ENCODE results near the gene LRMDA.

The LRMDA gene

DNA sequence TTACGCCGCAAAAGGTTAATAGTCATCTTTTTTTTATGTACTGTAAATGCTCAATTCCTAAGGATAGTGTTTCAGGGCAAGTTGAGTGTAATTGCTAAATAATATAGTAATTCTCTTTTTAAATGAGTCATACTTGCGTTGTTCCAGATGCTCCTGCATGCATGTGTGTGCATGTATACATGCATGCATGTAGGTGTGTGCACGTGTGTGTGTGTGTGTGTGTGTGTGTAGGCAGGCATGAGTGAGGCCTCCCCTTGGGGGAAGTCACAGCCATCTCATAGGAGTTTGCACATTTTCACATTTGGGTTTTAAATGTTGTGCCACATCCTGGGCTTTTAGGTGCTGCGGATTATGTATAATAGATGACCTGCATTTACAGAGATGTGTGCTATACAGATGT is 1110.4 kb downstream of the LRMDA start:
- no peak for TF ChIP-seq CTCF (IDR thresholded peaks at IDR 0.05)
- no peaks in the 10 kb centered on the region for H3K79me2 ChIP-seq
- H3K27ac ChIP-seq = no peak overlapping the region
- H3K9me3 ChIP-seq (ENCODE audit: control insufficient read depth, low read length) = no peaks in the 10 kb centered on the region
- no peaks in the 10 kb centered on the region for H3K27me3 ChIP-seq (ENCODE audit: control insufficient read depth, insufficient read depth, low read length)
- H2AFZ ChIP-seq = no peak overlapping the region
- no peaks in the 10 kb centered on the region for H3K4me1 ChIP-seq
- H3K4me2 ChIP-seq (ENCODE audit: low read length) = no peak overlapping the region
- no peak overlapping the region for H3K4me3 ChIP-seq (ENCODE audit: low read depth, low read length)
- no peak overlapping the region for H3K9ac ChIP-seq
- no peaks in the 10 kb centered on the region for H3K36me3 ChIP-seq (ENCODE audit: control insufficient read depth, insufficient read depth, low read length)

DNA sequence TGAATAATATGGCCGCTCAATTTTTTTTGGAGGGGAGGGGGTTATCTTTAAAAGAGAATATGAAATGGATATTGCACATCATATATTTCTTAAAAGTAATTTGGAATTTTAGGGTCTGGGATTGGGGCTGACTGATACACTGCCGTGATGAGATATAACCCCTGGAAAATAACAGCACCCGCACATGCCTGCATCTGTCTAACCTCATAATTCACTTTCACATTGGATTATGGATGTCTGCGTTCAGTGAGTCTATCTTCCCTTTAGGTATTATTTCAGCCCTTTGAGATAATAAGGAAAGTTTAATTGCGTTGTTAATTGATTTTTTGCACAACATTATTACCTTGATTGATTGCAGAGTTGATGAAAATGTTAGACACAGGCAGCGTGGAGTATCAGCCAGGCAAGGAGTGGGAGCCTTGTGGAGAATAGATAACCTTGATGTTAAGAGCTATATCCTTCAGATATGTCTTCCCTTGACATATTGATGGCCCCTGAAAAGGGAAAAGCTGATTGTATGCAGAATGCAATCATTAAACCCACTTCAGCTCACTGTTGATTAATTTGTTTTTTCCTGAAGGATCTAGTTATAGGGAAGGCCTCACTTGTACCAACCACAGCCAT is 1111.0 kb downstream of the LRMDA start:
- Histone ChIP-seq H3K4me1 (no peaks in the 10 kb centered on the region), H3K27me3 (ENCODE audit: control insufficient read depth, insufficient read depth, low read length) (no peaks in the 10 kb centered on the region), H3K27ac (no peak overlapping the region), H3K4me2 (ENCODE audit: low read length) (no peak overlapping the region), H2AFZ (no peak overlapping the region), H3K4me3 (ENCODE audit: low read depth, low read length) (no peak overlapping the region), H3K9ac (no peak overlapping the region), H3K79me2 (no peaks in the 10 kb centered on the region), H3K9me3 (ENCODE audit: control insufficient read depth, low read length) (no peaks in the 10 kb centered on the region), H3K36me3 (ENCODE audit: control insufficient read depth, insufficient read depth, low read length) (no peaks in the 10 kb centered on the region)
- no peak for TF ChIP-seq CTCF (IDR thresholded peaks at IDR 0.05)

GRCh38 chr10:76543655-76544054 is 1112.2 kb downstream of the LRMDA start:
- H3K9ac ChIP-seq = no peak overlapping the region
- H3K4me1 ChIP-seq = no peaks in the 10 kb centered on the region
- no peaks in the 10 kb centered on the region for H3K9me3 ChIP-seq (ENCODE audit: control insufficient read depth, low read length)
- TF ChIP-seq CTCF (IDR thresholded peaks at IDR 0.05) = no peak
- H3K79me2 ChIP-seq = no peaks in the 10 kb centered on the region
- no peak overlapping the region for H3K27ac ChIP-seq
- no peak overlapping the region for H3K4me2 ChIP-seq (ENCODE audit: low read length)
- H3K4me3 ChIP-seq (ENCODE audit: low read depth, low read length) = no peak overlapping the region
- H3K27me3 ChIP-seq (ENCODE audit: control insufficient read depth, insufficient read depth, low read length) = no peaks in the 10 kb centered on the region
- no peak overlapping the region for H2AFZ ChIP-seq
- no peaks in the 10 kb centered on the region for H3K36me3 ChIP-seq (ENCODE audit: control insufficient read depth, insufficient read depth, low read length)

DNA sequence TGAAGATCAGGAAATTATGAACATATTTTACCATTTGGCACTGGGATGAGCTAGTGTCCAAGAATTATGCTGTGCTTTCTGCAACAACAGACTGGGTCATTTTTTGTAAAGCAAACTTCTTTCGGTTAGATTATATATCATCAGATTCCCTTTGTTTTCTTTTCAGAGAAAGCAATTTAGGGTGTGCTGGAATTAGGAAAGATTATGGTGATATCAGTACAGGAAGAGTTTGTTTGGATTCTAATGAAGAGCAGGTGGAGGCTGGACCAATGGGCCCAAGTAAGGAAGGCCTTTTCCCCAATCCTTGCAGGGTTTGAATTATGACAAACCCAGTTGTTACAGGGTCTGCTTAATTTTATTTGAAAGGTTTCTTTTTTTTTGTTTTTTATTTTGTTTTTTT is 1113.4 kb downstream of the LRMDA start:
- Histone ChIP-seq H3K27ac (no peak overlapping the region), H3K4me2 (ENCODE audit: low read length) (no peak overlapping the region), H3K9me3 (ENCODE audit: control insufficient read depth, low read length) (no peaks in the 10 kb centered on the region), H3K4me1 (no peaks in the 10 kb centered on the region), H2AFZ (no peak overlapping the region), H3K9ac (no peak overlapping the region), H3K36me3 (ENCODE audit: control insufficient read depth, insufficient read depth, low read length) (no peaks in the 10 kb centered on the region), H3K27me3 (ENCODE audit: control insufficient read depth, insufficient read depth, low read length) (no peaks in the 10 kb centered on the region), H3K4me3 (ENCODE audit: low read depth, low read length) (no peak overlapping the region), H3K79me2 (no peaks in the 10 kb centered on the region)
- no peak for TF ChIP-seq CTCF (IDR thresholded peaks at IDR 0.05)

DNA sequence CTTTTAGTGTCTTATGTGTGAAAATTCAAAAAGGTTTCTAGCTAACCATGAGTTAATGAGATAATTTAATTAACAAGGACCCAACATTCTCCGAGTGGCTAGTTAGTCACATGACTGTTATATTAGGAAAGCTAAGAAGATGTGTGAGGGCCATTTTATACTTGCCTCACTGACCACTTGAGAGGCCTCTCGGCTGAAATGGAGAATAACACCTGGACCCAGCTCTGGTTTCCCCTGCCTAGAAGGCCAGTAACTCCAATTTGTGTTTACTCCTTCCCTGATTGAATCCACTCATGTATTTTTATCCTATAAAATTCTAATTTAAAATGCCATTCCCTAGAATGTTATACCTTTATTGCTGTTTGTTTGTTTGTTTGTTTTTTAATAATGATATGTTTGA is 1115.0 kb downstream of the LRMDA start:
- H3K27me3 ChIP-seq (ENCODE audit: control insufficient read depth, insufficient read depth, low read length) = no peaks in the 10 kb centered on the region
- no peak overlapping the region for H2AFZ ChIP-seq
- TF ChIP-seq CTCF (IDR thresholded peaks at IDR 0.05) = no peak
- H3K36me3 ChIP-seq (ENCODE audit: control insufficient read depth, insufficient read depth, low read length) = no peaks in the 10 kb centered on the region
- H3K9ac ChIP-seq = no peak overlapping the region
- H3K27ac ChIP-seq = no peak overlapping the region
- no peaks in the 10 kb centered on the region for H3K4me1 ChIP-seq
- no peaks in the 10 kb centered on the region for H3K79me2 ChIP-seq
- H3K4me3 ChIP-seq (ENCODE audit: low read depth, low read length) = no peak overlapping the region
- no peak overlapping the region for H3K4me2 ChIP-seq (ENCODE audit: low read length)
- no peaks in the 10 kb centered on the region for H3K9me3 ChIP-seq (ENCODE audit: control insufficient read depth, low read length)

All from parathyroid adenoma (tissue), 2 donors.